NCI-H1417 (cell line): ENCODE data around the gene PLCD1.

Experiments
- DNase-seq, 3 experiments: peaks; one replicate each; lab custom pipeline; 2025; lab: John Stamatoyannopoulos, UW

The PLCD1 gene

GRCh38 chr3:38016847-38017444, 12.5 kb downstream of the PLCD1 start:
- no peak for DNase-seq

GRCh38 chr3:38016410-38016809, 13.0 kb downstream of the PLCD1 start:
- DNase-seq: no peak

- DNase-seq: no peak
Observed at GRCh38 chr3:38015984-38016383, 13.5 kb downstream of the PLCD1 start.

- DNase-seq: no peak
Observed at GRCh38 chr3:38015485-38015884, 14.0 kb downstream of the PLCD1 start.

- no peak for DNase-seq
Observed at GRCh38 chr3:38011111-38011510, 18.3 kb downstream of the PLCD1 start.

GRCh38 chr3:38009807-38010591, 19.4 kb downstream of the PLCD1 start:
- no peak for DNase-seq

GRCh38 chr3:38008971-38009580, 20.4 kb downstream of the PLCD1 start:
- DNase-seq: no peak

GRCh38 chr3:38008191-38008701, 21.2 kb downstream of the PLCD1 start:
- DNase-seq: no peak

- DNase-seq: no peak
Observed at GRCh38 chr3:38007754-38008090, 21.7 kb downstream of the PLCD1 start.

GRCh38 chr3:38006445-38006995, 22.9 kb downstream of the PLCD1 start:
- no peak for DNase-seq

- DNase-seq: no peak
Observed at GRCh38 chr3:38006031-38006430, 23.4 kb downstream of the PLCD1 start.

- DNase-seq: no peak
Observed at GRCh38 chr3:38005076-38006020, 24.1 kb downstream of the PLCD1 start.

GRCh38 chr3:38004415-38005075, 24.9 kb downstream of the PLCD1 start:
- peak; percentile 4 to 46 (median 38) for DNase-seq

GRCh38 chr3:38003817-38004414, 25.5 kb downstream of the PLCD1 start:
- no peak for DNase-seq

GRCh38 chr3:38003371-38003816, 26.0 kb downstream of the PLCD1 start:
- peak in 1 of 3 experiments; percentile 27 for DNase-seq

GRCh38 chr3:38002940-38003339, 26.5 kb downstream of the PLCD1 start:
- no peak for DNase-seq

- no peak for DNase-seq
Observed at GRCh38 chr3:38002291-38002876, 27.1 kb downstream of the PLCD1 start.

GRCh38 chr3:38001456-38002081, 27.9 kb downstream of the PLCD1 start:
- no peak for DNase-seq

- no peak for DNase-seq
Observed at GRCh38 chr3:38000965-38001455, 28.4 kb downstream of the PLCD1 start.
